ENCODE measurements around the gene FLYWCH2. TPM values are rescaled to one million over a fixed set of nuclear protein-coding genes. Genes with fewer than 3 reads are reported as not detected.

Gene FLYWCH2
- total and polyA plus RNA-seq, 2 of the 13 experiments (the other 11 are each of a cell fraction or from before 2014, with no cell fraction given): 16.9 to 19.8 TPM

DNA sequence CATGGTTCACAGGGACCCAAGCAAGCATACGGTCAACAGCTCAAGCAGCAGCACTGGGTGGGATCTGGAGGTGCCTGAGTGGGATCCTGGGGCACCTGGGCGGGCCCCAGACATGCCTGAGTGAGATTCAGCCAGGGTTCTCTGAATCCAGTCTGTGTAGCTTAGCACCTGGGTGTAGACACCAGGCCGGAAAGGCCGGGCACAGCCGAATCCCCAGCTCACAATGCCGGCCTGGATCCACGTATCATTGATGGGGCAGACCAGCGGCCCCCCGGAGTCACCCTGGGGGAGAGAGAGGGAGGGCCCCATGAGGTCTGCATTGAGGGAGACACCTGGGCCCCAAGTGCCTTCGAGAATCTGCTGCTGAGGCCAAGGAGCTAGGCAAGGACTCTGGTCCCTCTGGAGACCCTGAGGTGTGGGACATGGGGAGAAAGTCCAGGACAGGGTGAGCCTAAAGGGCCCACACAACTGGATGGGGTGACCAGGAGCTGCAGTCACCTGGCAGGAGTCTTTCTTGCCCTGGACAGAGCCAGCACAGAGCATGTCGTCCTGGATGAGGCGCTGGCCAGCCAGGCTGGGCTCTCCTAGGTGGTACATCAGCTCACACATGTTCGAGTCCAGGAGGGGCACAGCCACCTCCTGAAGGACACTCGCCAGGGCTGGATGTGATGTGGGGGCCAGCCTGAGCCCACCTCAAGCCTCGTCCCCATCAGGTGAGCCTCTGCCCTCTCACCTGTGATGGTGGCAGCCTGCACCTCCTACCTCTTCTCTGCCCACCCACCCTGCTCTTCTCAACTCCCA, 43.2 kb upstream of the FLYWCH2 start (continued):
- TF ChIP-seq, protein P1, sequence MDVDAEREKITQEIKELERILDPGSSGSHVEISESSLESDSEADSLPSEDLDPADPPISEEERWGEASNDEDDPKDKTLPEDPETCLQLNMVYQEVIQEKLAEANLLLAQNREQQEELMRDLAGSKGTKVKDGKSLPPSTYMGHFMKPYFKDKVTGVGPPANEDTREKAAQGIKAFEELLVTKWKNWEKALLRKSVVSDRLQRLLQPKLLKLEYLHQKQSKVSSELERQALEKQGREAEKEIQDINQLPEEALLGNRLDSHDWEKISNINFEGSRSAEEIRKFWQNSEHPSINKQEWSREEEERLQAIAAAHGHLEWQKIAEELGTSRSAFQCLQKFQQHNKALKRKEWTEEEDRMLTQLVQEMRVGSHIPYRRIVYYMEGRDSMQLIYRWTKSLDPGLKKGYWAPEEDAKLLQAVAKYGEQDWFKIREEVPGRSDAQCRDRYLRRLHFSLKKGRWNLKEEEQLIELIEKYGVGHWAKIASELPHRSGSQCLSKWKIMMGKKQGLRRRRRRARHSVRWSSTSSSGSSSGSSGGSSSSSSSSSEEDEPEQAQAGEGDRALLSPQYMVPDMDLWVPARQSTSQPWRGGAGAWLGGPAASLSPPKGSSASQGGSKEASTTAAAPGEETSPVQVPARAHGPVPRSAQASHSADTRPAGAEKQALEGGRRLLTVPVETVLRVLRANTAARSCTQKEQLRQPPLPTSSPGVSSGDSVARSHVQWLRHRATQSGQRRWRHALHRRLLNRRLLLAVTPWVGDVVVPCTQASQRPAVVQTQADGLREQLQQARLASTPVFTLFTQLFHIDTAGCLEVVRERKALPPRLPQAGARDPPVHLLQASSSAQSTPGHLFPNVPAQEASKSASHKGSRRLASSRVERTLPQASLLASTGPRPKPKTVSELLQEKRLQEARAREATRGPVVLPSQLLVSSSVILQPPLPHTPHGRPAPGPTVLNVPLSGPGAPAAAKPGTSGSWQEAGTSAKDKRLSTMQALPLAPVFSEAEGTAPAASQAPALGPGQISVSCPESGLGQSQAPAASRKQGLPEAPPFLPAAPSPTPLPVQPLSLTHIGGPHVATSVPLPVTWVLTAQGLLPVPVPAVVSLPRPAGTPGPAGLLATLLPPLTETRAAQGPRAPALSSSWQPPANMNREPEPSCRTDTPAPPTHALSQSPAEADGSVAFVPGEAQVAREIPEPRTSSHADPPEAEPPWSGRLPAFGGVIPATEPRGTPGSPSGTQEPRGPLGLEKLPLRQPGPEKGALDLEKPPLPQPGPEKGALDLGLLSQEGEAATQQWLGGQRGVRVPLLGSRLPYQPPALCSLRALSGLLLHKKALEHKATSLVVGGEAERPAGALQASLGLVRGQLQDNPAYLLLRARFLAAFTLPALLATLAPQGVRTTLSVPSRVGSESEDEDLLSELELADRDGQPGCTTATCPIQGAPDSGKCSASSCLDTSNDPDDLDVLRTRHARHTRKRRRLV (CRISPR knock-in tag; IDR thresholded peaks at IDR 0.05): no peak
- TF ChIP-seq, protein P2, sequence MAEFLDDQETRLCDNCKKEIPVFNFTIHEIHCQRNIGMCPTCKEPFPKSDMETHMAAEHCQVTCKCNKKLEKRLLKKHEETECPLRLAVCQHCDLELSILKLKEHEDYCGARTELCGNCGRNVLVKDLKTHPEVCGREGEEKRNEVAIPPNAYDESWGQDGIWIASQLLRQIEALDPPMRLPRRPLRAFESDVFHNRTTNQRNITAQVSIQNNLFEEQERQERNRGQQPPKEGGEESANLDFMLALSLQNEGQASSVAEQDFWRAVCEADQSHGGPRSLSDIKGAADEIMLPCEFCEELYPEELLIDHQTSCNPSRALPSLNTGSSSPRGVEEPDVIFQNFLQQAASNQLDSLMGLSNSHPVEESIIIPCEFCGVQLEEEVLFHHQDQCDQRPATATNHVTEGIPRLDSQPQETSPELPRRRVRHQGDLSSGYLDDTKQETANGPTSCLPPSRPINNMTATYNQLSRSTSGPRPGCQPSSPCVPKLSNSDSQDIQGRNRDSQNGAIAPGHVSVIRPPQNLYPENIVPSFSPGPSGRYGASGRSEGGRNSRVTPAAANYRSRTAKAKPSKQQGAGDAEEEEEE (CRISPR knock-in tag; IDR thresholded peaks at IDR 0.05; ENCODE audit: borderline replicate concordance): no peak
- TF ChIP-seq ZNF124 (CRISPR knock-in tag; IDR thresholded peaks at IDR 0.05): no peak
- no peak for TF ChIP-seq ZSCAN12 (CRISPR knock-in tag; IDR thresholded peaks at IDR 0.05)
- no peak for TF ChIP-seq PRMT3 (CRISPR knock-in tag; IDR thresholded peaks at IDR 0.05; ENCODE audit: borderline replicate concordance, low read depth)
- TF ChIP-seq HDAC1 (CRISPR knock-in tag; IDR thresholded peaks at IDR 0.05): no peak

Data from HepG2 (cell line).